Measurements from ENCODE around the gene NEAT1. TPM values are rescaled to one million over a fixed set of nuclear protein-coding genes. Genes with fewer than 3 reads are reported as not detected.

NEAT1 gene
- total RNA-seq, 3 donors from 2014 or later = 323 to 391 (median 351) TPM

DNA sequence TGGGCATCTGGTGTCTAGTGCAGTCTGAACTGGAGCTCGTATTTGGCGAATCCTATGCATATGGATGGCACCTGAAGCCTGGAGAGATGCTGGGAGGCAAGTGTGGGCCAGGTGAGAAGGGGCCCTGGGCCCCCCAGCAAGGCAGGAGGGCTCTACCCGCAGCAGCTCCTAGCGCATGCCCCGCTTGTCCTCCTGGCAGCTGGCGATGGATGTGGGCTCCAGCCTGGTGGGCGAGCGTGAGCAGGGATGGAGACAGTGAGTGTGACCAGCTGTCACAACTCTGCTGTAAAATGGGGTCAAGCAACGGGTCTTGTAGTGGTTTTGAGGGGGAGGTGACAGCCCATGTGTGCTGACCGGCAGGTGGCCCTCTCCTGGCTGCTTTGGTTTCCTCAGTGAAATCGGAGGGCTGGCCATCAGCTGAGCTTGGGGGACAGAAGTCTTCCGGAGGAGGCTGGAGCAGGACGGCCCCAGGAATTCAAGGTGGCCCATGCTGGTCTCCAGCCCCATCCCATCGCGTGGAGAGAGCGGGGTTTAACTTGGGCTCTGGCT is 24.2 kb upstream of the NEAT1 start:
- TF ChIP-seq POLR2A (IDR thresholded peaks at IDR 0.05) (no peak), POLR2AphosphoS5 (IDR thresholded peaks at IDR 0.05) (no peak)
- TF ChIP-seq, protein P1, sequence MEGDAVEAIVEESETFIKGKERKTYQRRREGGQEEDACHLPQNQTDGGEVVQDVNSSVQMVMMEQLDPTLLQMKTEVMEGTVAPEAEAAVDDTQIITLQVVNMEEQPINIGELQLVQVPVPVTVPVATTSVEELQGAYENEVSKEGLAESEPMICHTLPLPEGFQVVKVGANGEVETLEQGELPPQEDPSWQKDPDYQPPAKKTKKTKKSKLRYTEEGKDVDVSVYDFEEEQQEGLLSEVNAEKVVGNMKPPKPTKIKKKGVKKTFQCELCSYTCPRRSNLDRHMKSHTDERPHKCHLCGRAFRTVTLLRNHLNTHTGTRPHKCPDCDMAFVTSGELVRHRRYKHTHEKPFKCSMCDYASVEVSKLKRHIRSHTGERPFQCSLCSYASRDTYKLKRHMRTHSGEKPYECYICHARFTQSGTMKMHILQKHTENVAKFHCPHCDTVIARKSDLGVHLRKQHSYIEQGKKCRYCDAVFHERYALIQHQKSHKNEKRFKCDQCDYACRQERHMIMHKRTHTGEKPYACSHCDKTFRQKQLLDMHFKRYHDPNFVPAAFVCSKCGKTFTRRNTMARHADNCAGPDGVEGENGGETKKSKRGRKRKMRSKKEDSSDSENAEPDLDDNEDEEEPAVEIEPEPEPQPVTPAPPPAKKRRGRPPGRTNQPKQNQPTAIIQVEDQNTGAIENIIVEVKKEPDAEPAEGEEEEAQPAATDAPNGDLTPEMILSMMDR (IDR thresholded peaks at IDR 0.05) = no peak
- peaks cover 0 to under 1% of the 10 kb centered on the region in 2 donors for H3K4me1 ChIP-seq
- H3K36me3 ChIP-seq = no peaks in the 10 kb centered on the region
- no peak overlapping the region for H3K4me3 ChIP-seq
- no peaks in the 10 kb centered on the region for H3K27me3 ChIP-seq
- intact Hi-C loops (cut with DNase I; ENCODE audit: low total_unique reads) = no loop called here
- no peak for DNase-seq (ENCODE audit: low spot score in 2 of 2)
- H3K27ac ChIP-seq = no peak overlapping the region
- no peaks in the 10 kb centered on the region for H3K9me3 ChIP-seq

DNA sequence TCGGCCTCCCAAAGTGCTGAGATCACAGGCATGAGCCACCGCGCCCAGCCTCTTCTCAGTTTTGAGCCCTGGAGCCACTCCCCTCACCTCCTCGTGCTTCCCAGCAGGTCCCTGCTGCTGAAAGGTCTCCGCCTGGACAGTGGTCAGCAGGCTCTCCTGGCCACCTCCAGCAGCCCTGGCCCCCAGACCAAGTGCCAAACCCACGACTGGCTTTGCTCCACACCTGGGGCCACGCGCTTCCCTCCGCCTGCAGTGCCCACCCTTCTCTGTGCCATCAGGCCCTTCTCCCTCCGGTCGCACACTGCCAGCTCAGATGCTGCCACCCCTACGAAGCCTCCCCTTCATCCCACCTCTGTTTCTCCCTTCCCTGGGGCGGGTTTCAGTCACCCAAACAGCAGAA is 23.3 kb upstream of the NEAT1 start:
- intact Hi-C loops (cut with DNase I; ENCODE audit: low total_unique reads) = no loop called here
- Histone ChIP-seq H3K27ac (no peak overlapping the region), H3K36me3 (no peaks in the 10 kb centered on the region), H3K4me1 (no peaks in the 10 kb centered on the region), H3K9me3 (no peaks in the 10 kb centered on the region), H3K4me3 (no peak overlapping the region), H3K27me3 (no peaks in the 10 kb centered on the region)
- DNase-seq (ENCODE audit: low spot score in 2 of 2) = no peak
- TF ChIP-seq POLR2A (IDR thresholded peaks at IDR 0.05) = no peak
- no peak for TF ChIP-seq POLR2AphosphoS5 (IDR thresholded peaks at IDR 0.05)
- TF ChIP-seq, protein P1 (IDR thresholded peaks at IDR 0.05) = no peak

DNA sequence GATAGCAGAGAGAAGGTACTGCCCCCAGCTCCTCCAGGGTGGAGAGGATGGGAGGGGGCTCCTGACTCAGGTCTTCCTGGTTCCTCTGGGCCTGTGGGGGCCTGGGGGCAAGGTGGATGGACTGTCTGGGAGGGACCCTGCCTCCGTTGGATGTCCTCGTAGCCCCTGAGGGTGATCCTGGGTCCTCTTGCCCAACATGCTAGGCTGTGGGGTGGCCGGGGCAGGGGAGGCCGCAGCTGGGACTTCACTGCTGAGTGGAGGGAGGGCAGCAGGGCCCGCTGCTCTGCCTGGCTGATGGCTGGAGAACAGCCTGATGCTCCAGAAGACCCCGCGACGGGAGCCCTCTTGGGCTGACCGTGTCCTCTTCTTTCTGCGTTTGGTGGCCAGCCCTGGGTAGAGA is 22.8 kb upstream of the NEAT1 start:
- no peak overlapping the region for H3K4me3 ChIP-seq
- no peaks in the 10 kb centered on the region for H3K9me3 ChIP-seq
- TF ChIP-seq POLR2A (IDR thresholded peaks at IDR 0.05) (no peak), POLR2AphosphoS5 (IDR thresholded peaks at IDR 0.05) (no peak)
- TF ChIP-seq, protein P1 (IDR thresholded peaks at IDR 0.05) = no peak
- no peaks in the 10 kb centered on the region for H3K4me1 ChIP-seq
- intact Hi-C loops (cut with DNase I; ENCODE audit: low total_unique reads) = no loop called here
- H3K27ac ChIP-seq = no peak overlapping the region
- no peak for DNase-seq (ENCODE audit: low spot score in 2 of 2)
- no peaks in the 10 kb centered on the region for H3K36me3 ChIP-seq
- no peaks in the 10 kb centered on the region for H3K27me3 ChIP-seq

DNA sequence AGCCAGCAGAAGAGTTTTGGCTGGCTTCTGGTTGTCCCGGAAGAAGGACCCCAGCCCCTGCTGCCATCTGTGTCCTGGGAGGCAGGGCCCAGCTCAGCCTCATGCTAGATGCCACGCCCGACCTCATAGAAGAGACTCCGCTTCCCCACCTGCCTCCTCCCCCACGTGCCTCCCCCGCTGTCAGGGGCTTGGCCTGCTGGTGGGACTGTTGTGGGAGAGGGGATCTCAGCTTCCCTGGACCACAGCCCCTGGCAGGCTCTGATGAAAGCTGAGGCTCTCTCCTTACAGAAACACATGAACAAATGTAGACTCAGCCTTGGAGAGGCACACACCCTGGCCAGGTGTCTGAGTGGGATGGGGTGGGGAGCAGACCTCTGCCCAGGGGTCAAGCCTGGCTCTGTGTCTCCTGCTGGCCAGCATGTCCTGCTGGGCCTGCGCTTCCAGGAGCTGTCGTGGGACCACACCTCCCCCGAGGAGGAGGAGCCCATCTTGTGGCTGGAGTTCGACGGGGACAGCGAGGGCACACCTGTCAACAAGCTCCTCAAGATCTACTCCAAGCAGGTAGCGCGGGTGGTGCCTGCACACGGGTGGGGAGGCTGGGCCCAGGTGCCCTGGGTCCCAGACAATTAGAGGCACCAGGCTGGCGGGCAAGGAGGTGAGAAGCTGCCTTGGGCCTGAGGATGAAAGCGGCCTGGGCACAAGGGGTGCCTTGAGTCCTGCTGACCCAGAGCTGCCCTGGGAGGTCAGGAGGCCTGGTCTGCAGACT is 22.1 kb upstream of the NEAT1 start:
- H3K27ac ChIP-seq = no peak overlapping the region
- TF ChIP-seq, protein P1 (IDR thresholded peaks at IDR 0.05) = no peak
- no peak for TF ChIP-seq POLR2AphosphoS5 (IDR thresholded peaks at IDR 0.05)
- TF ChIP-seq POLR2A (IDR thresholded peaks at IDR 0.05) = no peak
- no peaks in the 10 kb centered on the region for H3K36me3 ChIP-seq
- intact Hi-C loops (cut with DNase I; ENCODE audit: low total_unique reads) = no loop called here
- H3K4me3 ChIP-seq = no peak overlapping the region
- DNase-seq (ENCODE audit: low spot score in 2 of 2) = no peak
- no peaks in the 10 kb centered on the region for H3K9me3 ChIP-seq
- no peaks in the 10 kb centered on the region for H3K4me1 ChIP-seq
- no peaks in the 10 kb centered on the region for H3K27me3 ChIP-seq

DNA sequence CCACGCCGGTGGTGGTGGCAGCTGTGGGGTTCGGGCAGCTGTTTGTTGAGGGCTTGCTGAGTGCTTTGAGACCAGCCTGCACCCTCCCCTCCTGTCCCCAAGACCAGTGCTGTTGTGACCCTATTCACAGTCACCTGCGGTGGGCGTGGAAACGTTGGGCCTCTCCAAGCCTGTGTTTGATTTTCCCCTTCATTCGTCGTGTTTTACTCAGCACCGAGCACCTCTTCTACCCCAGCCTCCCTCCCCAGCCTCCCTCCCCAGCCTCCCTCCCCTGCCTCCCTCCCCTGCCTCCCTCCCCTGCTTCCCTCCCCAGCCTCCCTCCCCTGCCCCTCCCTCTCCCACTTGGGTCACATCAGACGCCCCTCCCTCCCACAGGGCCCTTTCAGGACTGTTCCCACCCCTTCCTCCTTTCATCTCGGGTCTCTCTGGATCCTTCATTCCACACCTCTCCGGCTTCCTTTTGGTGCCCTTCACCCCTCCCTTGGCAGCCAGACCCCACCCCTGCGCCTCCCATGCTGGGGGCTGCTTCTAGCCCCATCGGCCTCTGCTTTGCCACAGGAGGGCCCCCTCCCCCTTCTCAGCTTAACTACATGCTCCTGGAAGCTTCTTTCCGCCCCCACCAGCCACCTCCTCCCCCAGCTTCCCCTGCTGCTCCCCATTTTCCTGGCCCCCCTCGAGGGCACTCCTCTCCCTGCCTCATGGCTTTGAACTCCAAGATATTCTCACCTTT is 21.4 kb upstream of the NEAT1 start:
- Histone ChIP-seq H3K4me1 (no peaks in the 10 kb centered on the region), H3K9me3 (no peaks in the 10 kb centered on the region), H3K4me3 (no peak overlapping the region), H3K36me3 (no peaks in the 10 kb centered on the region), H3K27me3 (no peaks in the 10 kb centered on the region), H3K27ac (no peak overlapping the region)
- no peak for DNase-seq (ENCODE audit: low spot score in 2 of 2)
- TF ChIP-seq POLR2AphosphoS5 (IDR thresholded peaks at IDR 0.05) = no peak
- no peak for TF ChIP-seq POLR2A (IDR thresholded peaks at IDR 0.05)
- TF ChIP-seq, protein P1 (IDR thresholded peaks at IDR 0.05) = no peak
- intact Hi-C loops (cut with DNase I; ENCODE audit: low total_unique reads) = no loop called here
